Hematopoietic multipotent progenitor cell treated with erythropoietin and hydrocortisone succinate and interleukin-3 and kit ligand, for 6 days (in vitro differentiated cells): ENCODE measurements around the gene TSPYL6.
A peak's percentile ranks its signal among the peaks of the same experiment; 100 is the strongest.
"Not testable (repeated sequence)": the region's sequence is repeated elsewhere in the genome, so short reads cannot be mapped to it uniquely, and the experiment has no call there.

Experiments used
- DNase-seq: peaks from one replicate; pipeline ENCODE4 v3.0.0-alpha.2; 2015

The TSPYL6 gene

DNA sequence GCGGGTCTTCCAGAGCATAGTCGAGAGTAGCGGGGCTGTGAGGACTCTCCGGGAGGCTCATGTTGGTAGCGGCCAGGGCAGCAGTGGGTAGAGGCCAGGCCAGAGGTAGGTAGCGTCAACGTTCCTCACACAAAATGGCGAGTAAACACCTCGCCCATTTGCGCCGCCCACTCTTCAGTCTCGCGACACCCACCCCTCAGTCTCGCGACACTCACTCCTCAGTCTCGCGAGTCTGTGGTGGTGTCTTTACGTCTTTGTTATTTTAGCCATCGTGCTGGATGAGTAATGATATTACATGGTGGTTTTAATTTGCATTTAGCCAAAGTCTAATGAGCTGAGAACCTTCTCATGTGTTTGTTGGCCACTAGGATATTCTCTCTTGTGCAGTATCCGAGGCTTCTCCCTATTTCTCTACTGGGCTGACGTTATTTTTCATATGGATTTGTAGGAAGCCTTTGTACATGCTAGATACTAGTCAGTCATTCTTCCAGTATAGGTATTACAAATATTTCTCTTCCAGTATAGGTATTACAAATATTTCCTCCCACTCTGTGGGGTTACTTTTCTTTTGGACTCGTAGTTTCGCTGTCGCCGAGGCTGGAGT is at the start of gene TSPYL6:
Gene TSPYL6 (minus strand): TSS at position 139 of the 604 bp plus-strand sequence. CDS start 78 bp downstream, at position 61.
- DNase-seq: no peak

DNA sequence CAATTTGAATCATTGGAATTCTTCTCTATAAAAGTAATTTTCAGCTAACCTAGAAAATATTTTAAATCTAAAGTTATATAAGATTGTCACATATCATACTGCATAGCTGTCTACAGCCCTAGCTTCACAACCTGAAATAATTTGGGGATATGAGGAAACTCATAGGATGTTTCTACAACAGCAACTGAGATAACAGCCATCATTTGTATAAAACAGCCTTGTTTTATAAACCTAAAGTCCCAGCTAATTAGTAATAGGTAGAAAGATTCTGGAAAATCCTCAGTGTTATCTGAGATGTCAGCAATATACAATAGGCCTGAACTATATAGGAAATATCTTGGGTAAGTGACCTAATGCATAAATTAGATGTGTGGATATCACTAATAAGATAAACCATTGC is 47.6 kb upstream of the TSPYL6 start:
- DNase-seq: no peak

DNA sequence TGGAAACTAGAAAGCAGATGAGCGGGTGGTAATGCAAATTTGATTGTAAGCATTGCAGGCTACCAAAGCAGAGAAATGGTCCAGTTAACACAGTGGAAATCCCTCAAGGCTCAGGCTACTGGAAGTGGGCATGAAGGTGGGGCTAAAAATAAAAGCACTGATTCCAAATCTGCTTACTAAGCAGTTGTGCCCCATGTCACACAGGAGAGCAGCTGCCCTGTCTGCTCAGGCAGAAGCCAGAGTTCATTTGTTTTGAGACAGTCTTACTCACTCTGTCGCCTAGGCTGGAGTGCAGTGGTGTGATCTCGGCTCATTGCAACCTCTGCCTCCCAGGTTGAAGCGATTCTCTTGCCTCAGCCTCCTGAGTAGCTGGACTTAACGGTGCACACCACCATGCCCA is 42.5 kb upstream of the TSPYL6 start:
- DNase-seq: no peak

DNA sequence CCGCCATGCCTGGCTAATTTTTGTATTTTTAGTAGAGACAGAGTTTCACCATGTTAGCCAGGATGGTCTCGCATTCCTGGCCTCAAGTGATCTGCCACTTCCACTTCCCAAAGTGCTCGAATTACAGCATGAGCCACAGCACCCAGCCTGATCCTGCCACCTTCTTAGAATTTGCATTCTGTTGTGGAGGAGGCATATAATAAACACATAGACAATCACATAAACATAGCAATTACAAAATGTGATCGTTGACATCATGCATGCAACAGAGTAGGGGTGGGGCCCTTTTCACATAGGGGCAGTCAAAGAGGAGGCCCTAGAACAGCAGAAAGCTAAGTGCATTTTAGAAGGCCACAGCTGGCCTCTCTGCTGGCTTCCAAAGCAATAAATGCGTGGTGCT is 39.9 kb upstream of the TSPYL6 start:
- DNase-seq: no peak

DNA sequence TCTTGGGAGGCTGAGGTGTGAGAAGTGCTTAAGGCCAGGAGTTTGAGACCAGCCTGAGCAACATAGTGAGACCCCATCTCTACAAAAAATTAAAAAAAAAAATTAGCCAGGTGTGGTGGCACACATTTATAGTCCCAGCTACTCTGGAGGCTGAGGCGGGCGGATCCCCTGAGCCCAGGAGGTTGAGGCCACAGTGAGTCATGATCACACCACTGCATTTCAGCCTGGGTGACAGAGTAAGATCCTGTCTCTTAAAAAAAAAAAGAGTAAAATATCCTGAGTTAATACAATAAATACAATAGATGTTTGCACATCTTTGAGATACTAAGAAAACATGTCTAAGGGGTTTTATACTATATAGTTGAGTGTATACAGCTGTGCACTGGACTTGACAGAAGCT is 38.6 kb upstream of the TSPYL6 start:
- not testable (repeated sequence) for DNase-seq

DNA sequence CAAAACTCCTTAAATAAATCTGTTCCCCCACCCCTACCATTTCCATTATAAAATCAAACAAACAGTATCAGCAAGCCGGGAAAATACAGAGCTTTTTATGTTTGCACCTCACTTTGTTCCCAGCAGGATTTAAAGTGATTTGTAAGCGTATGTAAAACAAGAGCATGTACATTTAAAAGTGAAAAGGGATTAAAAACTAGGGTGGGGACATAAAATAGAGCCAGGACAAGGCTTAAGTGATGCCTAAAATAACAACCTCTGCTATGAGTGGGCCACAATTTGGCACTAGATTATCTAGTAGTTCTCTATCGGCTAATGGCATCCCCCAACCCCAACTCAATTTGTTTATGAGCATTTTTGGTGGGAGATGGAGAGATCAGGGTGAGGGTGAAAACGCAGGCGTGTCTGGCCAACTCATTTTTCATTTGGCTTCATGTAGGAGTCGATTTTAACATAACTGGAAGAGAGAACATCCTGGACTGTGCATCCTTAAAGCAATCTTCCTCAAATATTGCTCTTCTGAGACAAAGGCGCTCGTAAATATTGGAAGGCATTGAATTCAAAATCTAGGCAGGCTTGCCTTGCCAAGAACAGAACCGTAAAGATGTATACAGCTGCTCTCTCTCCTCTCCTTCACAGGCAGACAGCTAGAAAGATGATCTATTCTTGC is 34.5 kb upstream of the TSPYL6 start:
- no peak for DNase-seq

DNA sequence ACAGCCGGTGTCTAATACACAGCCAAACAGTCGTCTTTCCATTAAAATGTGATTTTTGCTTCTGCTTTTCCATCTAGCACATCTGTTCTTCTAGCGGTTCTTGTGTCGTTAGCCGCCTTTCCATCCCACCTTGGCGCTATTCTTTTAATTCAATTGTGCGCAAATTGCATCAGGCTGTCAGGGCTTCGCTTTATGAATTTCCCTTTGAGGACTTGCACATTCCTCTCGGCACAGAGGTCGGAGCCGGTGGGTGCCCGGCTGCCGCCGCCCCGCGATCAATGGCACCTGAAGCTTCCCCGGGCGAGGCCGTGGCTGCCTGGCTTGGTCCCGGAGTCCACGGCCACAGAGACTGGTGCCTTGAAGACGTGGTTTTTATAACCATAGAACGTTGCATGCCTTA is 33.9 kb upstream of the TSPYL6 start:
- DNase-seq: no peak

DNA sequence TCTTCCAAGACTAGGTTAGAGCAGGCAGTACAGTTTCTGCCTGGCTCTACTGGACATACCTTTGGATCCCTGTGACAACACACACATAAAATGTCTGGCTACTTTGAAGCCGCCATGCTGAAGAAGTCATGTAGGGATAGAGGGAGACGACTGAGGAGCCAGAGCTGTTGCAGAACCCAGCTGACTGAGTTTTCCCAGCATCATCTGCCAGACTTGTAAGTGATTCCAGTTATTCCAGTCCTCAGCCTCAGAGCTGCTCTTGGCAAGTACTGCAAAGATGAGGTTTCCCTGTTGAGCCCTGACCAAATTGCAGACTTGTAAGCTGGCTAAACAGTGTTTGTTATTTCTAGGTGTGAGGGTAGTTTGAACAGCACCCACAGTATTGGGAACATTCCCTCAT is 31.5 kb upstream of the TSPYL6 start:
- no peak for DNase-seq

DNA sequence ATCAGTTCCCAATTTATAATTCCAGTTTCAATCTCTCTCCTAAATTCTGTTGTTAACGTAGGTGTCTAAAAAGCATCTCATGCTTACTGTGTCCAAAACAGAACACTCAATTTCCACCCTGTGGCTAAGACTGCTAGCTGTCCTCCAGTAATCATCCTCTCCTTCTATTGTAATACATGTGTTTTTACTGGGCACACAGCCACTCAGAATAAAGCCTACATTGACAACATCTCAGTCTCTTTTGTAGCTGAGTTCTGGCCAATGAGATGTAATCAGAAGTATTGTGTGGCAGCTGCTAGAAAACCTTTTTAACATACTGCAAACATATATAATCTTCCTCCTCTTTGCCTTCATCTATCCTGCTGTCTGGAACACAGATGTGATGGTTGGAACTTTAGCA is 29.4 kb upstream of the TSPYL6 start:
- no peak for DNase-seq

DNA sequence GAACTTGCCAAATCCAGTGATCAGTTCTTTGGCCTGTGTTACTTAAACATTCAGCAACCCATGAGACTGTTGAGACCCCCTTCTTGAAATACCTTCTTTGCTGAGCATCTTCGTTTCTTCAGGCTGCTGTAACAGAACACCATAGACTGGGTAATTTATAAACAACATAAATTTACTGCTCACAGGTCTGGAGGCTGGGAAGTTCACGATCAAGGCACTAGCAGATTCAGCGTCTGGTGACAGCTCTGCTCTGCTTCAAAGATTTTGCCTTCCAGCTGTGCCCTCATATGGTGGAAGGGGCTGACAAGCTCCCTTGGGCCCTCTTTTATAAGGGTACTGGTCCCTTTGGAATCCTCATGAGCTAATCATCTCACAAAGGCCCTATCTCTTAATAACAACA is 28.8 kb upstream of the TSPYL6 start:
- no peak for DNase-seq

DNA sequence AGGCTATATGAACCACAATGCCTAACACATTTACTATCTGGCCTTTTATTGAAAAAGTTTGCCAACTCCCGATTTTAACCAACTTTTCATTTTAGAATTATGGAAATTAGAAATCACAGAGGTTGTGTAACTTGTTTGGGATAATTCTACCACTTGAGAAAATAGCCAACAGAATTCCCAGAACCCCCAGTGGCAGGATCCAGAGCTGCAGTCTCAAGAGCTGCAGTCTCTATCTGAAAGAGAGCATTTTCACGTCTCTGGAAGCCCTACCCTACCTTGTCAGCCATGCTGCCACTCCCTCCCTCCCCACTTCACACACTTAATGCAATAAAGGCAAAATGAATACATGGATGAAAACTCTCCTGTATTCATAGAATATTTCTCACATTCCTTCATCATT is 23.4 kb upstream of the TSPYL6 start:
- DNase-seq: no peak

DNA sequence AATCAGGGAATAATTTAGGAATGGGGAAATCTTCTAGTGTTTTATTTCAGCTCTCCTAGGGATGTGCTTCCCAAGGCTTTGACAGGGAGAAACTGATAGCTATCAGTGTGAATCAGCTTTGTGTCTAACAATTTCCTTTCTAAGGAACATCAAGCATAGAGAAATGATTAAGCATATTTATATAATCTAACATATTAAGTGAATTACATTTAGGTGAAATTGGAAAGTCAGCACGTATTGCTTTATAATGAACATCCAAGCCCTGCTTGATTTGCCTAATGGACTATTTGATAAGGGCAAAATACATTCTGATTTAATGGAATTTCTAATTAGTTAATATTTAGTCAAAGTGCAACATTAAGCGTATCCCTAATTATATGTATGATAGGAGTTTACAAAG is 19.5 kb upstream of the TSPYL6 start:
- no peak for DNase-seq

DNA sequence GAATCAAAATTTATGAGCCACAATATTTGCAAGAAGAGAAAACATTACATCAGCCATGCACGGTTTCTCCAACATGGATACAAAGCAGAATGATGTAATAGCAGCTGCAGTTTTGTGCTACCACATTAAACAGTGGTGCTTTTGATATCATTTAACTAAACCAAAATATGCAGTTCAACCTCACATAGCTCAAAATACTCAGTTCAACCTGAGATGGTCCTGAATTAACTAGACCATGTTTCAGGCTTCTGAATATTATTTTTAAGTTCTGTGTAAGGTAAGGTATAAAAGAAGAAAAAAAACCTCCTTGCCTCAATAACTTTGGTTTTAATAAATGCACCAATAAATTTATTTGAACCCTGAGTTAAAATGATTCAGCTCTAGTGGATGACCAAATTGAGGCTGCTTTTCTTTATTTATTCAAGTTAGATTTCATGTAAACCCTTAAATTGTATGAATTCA is 18.8 kb upstream of the TSPYL6 start:
- no peak for DNase-seq

DNA sequence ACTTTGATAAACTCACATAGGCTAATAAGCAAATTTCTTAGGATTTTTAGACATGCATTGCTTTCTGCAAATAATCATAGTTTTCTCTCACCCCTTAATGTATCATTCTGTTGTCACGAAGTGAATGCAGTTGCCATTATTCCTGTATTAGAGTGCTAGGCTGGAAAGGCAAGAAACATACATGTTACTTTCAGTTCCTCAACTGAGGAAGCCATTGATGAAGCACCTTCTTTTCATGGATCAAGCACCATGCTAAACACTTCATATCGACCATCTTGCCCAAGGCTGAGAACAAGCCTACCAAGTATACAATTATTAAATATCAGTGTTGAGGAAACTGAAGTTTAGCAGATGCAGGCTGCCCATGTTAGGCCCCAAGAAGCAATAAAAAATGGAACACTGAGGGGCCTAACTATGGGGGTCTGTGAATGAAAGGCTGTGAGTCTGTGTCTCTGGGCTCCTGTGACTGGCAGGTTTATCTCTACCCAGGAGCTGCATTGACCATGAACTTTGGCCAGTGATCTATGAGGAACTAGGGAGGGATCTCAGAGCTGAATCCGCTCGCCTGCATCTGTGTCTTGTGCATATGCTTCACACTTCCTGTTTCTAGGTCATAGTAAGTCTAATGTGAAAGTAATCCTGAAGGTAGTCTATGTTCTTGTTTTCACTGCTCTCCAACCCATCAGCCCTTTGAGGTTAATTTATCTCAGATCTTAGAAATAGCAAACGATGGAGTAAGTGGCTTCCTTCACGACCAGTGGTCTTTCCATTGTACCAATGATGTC is 16.0 kb upstream of the TSPYL6 start:
- DNase-seq: no peak

DNA sequence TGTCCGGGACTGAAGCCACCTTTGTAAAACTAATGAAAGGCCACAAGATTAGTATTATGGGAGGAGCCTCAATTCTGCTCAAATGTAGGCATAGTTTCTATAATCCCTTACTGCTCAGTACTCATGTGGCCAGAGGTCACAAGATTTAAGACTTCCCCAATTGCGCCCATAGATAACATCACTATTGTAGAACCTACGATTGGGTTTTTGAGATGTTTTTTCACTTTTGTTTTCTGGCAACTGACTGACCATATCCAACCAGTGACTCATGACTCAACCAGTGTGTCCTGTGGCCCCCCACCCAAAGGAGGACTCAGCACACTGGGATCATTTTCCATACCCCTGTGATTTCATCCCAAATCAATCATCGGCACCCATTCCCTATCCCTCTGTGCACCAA is 15.2 kb upstream of the TSPYL6 start:
- DNase-seq: peak; percentile 26

DNA sequence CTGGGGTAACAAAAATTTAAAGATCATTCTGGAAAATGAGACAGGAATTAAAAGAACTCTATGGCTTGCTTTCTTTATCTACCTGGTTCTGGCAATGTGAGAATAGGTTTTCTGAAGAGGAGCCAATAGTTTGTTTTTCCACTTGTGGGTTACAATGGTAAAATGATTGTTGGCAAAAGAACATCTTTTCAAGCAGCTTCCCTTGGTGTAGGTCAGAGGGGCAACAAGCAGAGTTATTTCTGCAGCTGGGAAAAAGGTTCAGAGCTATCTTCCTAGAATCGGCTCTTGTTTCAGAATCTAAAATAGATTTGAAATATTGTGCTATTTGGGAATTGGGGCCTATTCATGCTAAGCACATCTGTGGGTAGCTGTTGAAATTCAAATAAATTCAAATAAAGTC is 11.5 kb upstream of the TSPYL6 start:
- DNase-seq: no peak

DNA sequence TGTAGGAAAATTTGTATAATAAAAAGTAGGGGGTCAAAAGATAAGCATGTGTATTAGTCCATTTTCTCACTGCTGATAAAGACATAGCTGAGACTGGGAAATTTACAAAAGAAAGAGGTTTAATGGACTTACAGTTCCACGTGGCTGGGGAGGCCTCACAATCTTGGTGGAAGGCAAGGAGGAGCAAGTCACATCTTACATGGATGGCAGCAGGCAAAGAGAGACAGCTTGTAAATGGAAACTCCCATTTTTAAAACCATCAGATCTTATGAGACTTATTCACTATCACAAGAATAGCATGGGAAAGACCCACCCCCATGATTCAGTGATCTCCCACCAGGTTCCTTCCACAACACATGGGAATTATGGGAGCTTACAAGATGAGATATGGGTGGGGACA is 9.1 kb upstream of the TSPYL6 start:
- DNase-seq: not testable (repeated sequence)

DNA sequence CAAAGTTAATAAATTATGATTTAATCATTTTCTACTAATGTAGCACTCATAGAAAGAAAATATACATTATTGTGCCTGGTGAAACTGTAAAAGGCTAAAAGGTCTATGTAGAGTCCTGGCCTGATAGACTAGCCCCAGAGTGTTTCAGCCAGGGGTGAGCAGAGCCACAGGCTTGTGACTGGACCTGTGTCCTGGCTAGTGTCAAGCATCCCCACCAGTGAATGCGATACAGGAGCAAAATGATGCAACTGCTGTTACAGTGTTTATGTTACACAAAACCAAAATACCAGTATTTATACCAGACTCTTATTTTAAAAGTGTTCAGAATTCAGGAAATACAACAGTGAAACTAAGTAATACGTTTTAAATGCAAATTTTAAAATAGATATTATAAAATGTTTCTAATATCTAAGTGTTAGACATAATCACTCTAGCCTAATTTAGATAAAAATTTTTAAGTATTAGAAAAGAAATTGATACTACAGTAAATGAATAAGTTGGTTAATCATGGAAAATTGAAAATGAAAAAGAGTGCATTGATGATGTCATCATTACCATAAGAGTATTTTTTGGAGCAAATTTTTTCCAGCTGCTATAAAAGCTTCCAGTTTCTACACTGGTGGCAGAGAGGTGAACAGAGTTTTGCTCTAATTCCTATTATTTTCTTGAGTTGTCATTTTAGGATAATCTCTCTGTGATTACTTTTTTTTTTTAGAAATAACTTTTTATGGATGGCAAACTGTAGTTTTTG is 6.2 kb upstream of the TSPYL6 start:
- DNase-seq: no peak

DNA sequence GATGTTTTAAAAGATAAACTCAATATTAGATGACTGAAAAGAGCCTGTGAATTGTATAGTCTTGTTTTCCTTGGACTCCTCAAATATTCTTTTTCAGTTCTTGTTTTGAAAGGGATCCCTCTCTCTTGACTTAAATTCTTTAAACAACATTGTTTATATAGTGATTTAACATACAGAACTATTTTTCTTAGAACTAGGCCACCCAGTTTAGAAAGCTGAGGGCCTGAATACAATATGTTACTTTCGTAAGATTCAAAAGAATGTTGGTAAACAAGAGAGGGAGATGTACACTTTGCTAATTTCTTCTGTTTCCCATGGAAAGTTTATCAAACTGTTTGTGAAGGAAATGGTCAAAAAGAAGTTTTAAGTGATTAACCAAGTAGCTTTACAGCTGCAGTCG is 5.5 kb upstream of the TSPYL6 start:
- no peak for DNase-seq

DNA sequence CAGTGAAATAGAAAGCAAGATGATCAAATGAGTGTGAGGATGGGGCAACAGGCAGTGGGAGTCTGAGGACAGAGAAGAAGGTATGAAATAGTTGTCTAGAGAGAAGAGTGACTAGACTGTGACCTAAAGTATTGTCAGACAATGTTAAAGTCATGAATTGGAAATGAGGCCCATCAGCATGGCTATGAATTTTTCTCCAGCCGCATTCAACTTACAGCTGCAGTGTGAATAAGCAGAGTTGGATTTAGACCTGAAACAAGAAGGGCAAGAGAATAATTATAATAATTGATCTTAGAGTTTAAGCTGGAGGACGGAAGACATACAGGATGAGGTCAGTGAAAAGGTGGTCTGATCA is 4.2 kb upstream of the TSPYL6 start:
- DNase-seq: no peak

DNA sequence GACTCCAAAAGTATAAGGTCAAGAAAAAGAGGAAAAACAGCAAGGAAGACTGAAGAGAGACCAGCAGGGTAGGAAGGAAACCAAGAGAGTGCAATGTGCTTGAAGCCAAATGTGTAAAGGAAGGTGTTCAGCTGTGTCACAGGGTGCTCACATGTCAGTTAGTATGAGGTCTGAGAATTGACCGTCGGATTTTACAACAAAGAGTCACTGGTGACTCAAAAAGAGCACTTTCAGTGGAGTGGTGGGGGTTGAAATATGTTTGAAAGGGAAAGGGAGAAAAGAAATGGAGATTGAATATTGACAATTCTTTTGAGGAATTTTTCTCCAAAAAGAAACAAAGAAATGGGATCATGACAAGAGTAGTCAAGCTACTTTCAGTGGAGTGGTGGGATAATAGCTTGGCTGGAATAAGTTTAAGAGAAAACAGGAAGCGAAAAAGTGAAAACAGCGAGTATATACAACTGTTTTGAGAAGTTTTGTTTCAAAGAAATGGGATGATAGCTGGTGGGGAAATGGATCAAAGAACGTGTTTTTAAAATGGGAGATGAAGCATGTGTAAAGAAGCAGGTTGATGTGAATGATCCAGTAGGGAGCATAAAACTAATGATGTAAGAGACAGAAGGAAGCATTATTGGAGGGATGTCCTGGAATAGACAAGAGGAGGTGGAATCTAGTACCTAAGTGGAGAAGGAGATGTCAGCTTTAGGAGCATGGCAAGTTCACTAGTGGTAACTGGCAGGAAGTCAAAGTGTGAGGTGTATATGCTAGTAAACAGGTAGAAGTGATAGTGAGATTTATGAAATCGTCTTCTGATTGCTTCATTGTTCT is 3.6 kb upstream of the TSPYL6 start:
- DNase-seq: no peak

DNA sequence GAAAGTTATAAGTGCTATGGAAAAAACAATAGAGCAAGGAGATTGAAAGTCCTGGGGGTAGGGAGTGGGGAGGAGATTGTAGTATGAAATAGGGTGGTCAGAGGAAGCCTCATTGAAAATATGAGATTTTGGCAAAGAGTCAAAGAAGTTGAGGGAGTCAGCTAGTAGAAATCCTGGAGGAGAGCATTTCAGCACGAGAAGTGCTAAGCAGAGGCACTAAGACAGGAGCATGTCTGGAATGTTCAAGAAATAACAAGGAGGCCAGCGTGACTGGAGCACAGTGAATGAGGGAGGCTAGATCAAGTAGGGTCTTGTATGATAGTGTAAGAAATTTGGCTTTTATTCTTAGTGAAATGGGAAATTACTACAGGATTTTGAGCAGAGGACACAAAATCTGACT is 2.1 kb upstream of the TSPYL6 start:
- no peak for DNase-seq
